Suprapubic skin (tissue), 2 donors: Measurements from ENCODE around the gene DTNB.

ENCODE experiments used
- EP300 ChIP-seq: sonication (generic); formaldehyde crosslinking; IDR thresholded peaks from one replicate; pipeline ENCODE4 v1.6.1; 2017; ENCODE audit warnings: antibody characterized with exemption
- POLR2A ChIP-seq, 2 donors: fragments of 450-650 bp; IDR thresholded peaks; one replicate each; pipeline ENCODE4 v1.6.1; 2017; ENCODE audit warnings: antibody characterized with exemption in 2 of 2, mild to moderate bottlenecking in 2 of 2, moderate library complexity in 2 of 2

DNA sequence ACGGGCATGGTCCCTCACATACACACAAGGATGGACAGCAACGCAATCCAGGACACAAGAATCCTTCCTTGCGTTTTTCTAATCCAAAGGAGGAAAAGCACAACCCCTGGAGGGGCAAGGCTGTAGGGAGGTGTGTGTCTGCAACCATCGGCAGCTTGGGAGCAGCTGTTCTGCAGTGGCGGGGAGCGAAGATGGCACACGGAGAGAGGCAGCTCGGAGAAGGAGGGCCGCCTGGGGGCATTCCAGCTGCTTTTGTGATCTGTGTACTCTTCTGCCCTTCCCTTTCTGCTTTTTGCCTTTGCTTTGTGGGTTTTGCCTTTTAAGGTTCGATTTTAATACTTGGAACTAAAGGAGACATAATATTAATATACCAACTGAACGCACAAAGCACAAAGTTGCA, 194.6 kb downstream of the DTNB start:
- TF ChIP-seq EP300 (no peak), POLR2A (IDR thresholded peaks at IDR 0.05) (no peak)
